ENCODE results near the gene CORO1C. TPM values are rescaled to one million over a fixed set of nuclear protein-coding genes. Genes with fewer than 3 reads are reported as not detected.

CORO1C gene
- polyA plus RNA-seq, 1 experiment, result 596 TPM

- no peak overlapping the region for H3K27ac ChIP-seq (ENCODE audit: low read depth, low read length)
- TF ChIP-seq, protein P1, sequence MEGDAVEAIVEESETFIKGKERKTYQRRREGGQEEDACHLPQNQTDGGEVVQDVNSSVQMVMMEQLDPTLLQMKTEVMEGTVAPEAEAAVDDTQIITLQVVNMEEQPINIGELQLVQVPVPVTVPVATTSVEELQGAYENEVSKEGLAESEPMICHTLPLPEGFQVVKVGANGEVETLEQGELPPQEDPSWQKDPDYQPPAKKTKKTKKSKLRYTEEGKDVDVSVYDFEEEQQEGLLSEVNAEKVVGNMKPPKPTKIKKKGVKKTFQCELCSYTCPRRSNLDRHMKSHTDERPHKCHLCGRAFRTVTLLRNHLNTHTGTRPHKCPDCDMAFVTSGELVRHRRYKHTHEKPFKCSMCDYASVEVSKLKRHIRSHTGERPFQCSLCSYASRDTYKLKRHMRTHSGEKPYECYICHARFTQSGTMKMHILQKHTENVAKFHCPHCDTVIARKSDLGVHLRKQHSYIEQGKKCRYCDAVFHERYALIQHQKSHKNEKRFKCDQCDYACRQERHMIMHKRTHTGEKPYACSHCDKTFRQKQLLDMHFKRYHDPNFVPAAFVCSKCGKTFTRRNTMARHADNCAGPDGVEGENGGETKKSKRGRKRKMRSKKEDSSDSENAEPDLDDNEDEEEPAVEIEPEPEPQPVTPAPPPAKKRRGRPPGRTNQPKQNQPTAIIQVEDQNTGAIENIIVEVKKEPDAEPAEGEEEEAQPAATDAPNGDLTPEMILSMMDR (IDR thresholded peaks at IDR 0.05; ENCODE audit: low read depth, low read length), result no peak
- no peak overlapping the region for H3K4me3 ChIP-seq (ENCODE audit: low read depth, low read length)
- CTCF ChIA-PET, result no interaction called here
- peaks cover 8% of the 10 kb centered on the region for H3K27me3 ChIP-seq (ENCODE audit: control insufficient read depth, insufficient read depth, low read length)
- DNase-seq (ENCODE audit: low read depth, low spot score), result no peak
- POLR2A ChIA-PET, result no interaction called here
- no peaks in the 10 kb centered on the region; the same call in 1 of the 2 replicates for H3K9me3 ChIP-seq (ENCODE audit: control insufficient read depth, insufficient read depth, low read length)
Observed at GRCh38 chr12:108764540-108765288, 33.4 kb upstream of the CORO1C start.

DNA sequence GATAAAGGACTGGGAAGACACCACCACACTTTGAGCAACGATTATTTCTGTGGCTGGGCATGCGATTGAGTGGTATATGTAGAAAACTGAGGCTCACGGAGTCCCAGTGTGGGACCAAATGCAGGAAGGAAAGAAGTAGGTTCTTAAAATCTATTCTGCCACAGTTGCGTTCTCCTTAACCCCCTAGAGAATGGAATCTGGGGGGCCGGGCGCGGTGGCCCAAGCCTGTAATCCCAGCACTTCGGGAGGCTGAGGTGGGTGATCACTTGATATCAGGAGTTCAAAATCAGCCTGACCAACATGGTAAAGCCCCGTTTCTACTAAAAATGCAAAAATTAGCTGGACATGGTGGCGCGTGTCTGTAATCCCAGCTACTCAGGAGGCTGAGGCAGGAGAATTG is 29.9 kb upstream of the CORO1C start:
- TF ChIP-seq, protein P1 (IDR thresholded peaks at IDR 0.05; ENCODE audit: low read depth, low read length), result no peak
- ChIA-PET CTCF (no interaction called here), POLR2A (interaction anchor here (0.6 kb wide), 1 partner anchor 8 kb away, joined by 9 read pairs; no protein-coding TSS in a partner anchor)
- Histone ChIP-seq H3K4me3 (ENCODE audit: low read depth, low read length) (no peak overlapping the region), H3K9me3 (ENCODE audit: control insufficient read depth, insufficient read depth, low read length) (no peaks in the 10 kb centered on the region), H3K27ac (ENCODE audit: low read depth, low read length) (no peak overlapping the region), H3K27me3 (ENCODE audit: control insufficient read depth, insufficient read depth, low read length) (no peaks in the 10 kb centered on the region)
- no peak for DNase-seq (ENCODE audit: low read depth, low spot score)

DNA sequence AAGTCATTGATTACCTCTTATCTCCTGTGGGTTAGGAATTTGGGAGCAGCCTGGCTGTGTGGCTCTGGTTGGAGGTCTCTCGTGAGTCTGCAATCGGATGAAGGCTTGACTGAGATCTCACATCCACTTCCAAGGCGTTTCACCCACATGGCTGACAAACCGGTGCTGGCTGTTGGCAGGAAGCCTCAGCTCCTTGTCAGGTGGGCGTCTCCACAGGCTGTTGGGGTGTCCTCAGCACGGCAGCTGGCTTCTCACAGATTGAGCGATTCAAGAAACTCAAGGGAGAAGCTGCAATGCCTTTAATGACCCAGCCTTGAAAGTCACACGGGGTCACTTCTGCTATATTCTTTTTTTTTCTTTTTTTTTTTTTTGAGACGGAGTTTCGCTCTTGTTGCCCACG is 28.6 kb upstream of the CORO1C start:
- TF ChIP-seq, protein P1 (IDR thresholded peaks at IDR 0.05; ENCODE audit: low read depth, low read length), result no peak
- Histone ChIP-seq H3K9me3 (ENCODE audit: control insufficient read depth, insufficient read depth, low read length) (no peaks in the 10 kb centered on the region), H3K4me3 (ENCODE audit: low read depth, low read length) (no peak overlapping the region), H3K27ac (ENCODE audit: low read depth, low read length) (no peak overlapping the region), H3K27me3 (ENCODE audit: control insufficient read depth, insufficient read depth, low read length) (no peaks in the 10 kb centered on the region)
- POLR2A ChIA-PET, result no interaction called here
- DNase-seq (ENCODE audit: low read depth, low spot score), result no peak
- CTCF ChIA-PET, result no interaction called here

DNA sequence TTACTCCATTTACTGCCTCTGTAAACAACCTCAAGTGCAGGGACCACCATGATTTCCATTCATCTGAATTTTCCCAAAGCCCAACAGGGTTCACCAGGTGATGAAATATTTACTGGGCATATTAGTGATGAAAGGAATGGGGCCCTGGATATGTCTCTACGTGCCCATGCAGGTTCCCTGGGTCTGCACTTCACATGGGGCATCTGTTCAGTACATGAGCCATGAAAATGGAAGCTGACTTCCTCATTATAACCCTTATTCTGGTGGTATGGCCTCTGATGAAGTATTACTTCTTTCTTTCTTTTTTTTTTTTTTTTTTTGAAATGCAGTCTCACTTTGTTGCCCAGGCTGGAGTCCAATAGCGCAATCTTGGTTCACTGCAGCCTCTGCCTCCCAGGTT is 26.5 kb upstream of the CORO1C start:
- no peak for DNase-seq (ENCODE audit: low read depth, low spot score)
- CTCF ChIA-PET, result interaction anchor here (0.7 to 1.5 kb wide), 2 partner anchors 26 to 193 kb away, joined by 3 to 4 read pairs; no protein-coding TSS in a partner anchor
- Histone ChIP-seq H3K27me3 (ENCODE audit: control insufficient read depth, insufficient read depth, low read length) (no peaks in the 10 kb centered on the region), H3K4me3 (ENCODE audit: low read depth, low read length) (no peak overlapping the region), H3K27ac (ENCODE audit: low read depth, low read length) (no peak overlapping the region), H3K9me3 (ENCODE audit: control insufficient read depth, insufficient read depth, low read length) (no peaks in the 10 kb centered on the region)
- TF ChIP-seq, protein P1 (IDR thresholded peaks at IDR 0.05; ENCODE audit: low read depth, low read length), result no peak
- POLR2A ChIA-PET, result interaction anchor here (0.7 kb wide), 1 partner anchor 14 kb away, joined by 4 read pairs; no protein-coding TSS in a partner anchor

DNA sequence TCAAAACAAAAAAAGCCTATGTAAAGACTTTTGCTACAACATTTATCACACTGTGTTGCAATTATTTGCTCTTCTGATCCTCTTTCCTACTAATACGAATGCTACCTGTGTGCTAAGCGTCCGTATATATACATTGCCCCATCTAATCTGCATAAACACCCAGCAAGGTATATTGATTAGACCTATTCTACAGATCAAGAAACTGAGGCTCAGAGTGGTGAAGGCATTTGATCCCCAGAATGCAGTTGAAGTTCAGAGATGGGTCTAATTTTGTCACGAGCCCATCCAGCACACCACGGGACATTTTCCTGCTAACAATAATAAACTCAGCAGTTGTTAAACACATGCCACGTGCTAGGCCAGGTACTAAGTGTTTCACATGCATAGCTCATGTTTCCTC is 25.1 kb upstream of the CORO1C start:
- TF ChIP-seq, protein P1 (IDR thresholded peaks at IDR 0.05; ENCODE audit: low read depth, low read length), result no peak
- Histone ChIP-seq H3K9me3 (ENCODE audit: control insufficient read depth, insufficient read depth, low read length) (no peaks in the 10 kb centered on the region), H3K27ac (ENCODE audit: low read depth, low read length) (no peak overlapping the region), H3K4me3 (ENCODE audit: low read depth, low read length) (no peak overlapping the region), H3K27me3 (ENCODE audit: control insufficient read depth, insufficient read depth, low read length) (no peaks in the 10 kb centered on the region)
- DNase-seq (ENCODE audit: low read depth, low spot score), result no peak
- CTCF ChIA-PET, result no interaction called here
- POLR2A ChIA-PET, result no interaction called here

Measured in AG04450 (cell line).